NCI-H460 (cell line): Measurements from ENCODE around the gene EYA2. TPM values are rescaled to one million over a fixed set of nuclear protein-coding genes. Genes with fewer than 3 reads are reported as not detected.

Source experiments
- DNase-seq: peaks from one replicate; pipeline ENCODE4 v3.0.0-alpha.2; 2016; ENCODE audit warnings: low read depth; ENCODE audit errors: extremely low read depth
- total RNA-seq: library from RNA; depleted of rRNA; stranded (reverse); fragments of >200 nt; shearing (Covaris generic); gene quantifications from 2 replicates; pipeline ENCODE4 v1.2.3, GENCODE V29; 2014

EYA2 gene
- total RNA-seq, 1 experiment from 2014 or later: 0.32 TPM

DNA sequence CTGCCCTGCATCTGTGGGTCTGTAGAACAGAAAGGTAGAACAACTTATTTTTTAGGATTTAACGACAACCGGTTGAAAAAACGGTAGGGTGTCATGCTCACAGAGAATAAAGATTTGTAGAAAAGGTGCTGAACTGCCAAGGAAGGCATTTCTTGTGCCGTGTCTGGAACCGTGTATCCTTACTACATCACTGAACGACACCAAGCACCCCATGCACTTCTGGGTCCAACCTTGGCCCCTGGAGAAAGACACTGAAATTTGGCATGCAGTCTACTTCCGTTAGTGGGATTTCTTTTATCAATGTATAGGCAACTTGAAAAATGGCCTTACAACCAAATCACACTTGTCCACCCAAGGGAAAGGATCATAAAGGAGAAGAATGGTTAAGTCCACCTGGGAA is 316.4 kb downstream of the EYA2 start:
- no peak for DNase-seq

DNA sequence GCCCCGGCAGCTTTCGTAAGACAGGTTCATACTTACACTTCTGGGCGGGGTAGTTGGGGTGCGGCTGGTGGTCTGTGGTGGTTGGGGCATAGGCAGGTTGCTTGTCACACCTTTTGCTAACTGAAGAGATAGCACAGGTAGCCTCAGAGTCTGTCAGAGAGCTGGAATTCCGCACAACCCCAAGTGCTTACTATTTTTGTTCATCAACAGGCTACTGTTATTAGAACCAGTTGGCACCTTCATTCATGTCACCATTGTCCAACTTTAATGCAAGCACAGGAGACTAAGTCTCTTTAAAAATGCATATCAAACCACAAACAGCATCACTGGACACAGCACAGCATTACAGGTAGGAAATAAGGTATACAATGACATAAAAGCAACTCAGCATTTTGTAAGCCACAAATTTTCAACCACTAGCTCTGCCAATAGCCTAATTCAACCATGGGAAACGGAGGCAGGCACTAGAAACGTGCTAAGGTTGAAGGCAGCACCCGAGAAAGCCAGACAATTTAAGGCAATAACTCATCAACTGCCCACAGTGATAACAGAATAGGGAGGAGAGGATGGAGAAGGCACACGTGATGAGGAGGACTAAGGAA is 318.1 kb downstream of the EYA2 start:
- DNase-seq: no peak

DNA sequence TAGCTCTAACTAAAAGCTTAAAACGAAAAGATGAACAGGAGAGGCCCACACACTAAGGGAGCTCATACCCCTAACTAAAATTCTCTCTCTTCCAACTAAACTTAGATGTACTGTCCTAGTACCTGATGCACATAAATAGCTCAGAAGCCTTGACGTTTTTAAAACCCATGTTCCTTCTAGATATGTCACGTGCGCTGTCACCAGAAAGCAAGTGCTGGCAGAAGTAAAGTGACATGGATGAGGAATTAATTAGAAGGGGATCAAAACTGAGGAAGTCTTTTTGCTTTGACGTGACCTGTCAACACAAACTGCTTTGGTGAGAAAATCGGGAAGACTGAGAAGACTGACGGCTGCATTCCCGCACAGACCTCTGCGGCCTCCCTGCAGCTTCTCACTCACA is 319.3 kb downstream of the EYA2 start:
- no peak for DNase-seq

DNA sequence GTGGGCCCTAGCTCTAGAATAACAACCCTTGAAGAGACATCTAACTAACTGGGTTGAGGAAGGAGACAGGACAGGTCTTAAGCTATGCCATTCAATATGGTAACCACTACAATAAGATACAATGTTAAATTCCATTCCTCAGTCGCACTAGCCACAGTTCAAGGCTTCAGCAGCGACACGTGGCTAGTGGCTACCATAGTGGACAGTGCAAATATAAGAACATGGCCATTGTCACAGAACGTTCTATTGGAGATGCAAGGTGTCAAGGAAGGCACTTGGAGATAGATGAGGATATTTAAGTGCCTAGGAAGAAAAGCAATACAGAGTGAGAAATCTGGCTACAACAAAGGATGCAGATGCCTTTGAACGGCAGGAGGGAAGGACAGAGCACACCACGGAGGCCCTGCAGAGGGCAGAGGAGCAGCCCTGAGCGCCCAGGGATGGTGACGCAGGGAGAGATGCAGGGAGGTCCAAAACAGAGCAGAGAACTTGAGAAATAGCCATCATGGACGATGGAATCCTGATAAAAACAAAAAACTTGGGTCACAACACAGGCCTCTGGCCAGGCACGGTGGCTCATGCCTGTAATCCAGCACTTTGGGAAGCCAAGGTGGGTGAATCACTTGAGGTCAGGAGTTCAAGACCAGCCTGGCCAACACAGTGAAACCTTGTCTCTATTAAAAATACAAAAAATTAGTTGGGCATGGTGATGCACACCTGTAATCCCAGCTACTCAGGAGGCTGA is 321.2 kb downstream of the EYA2 start:
- DNase-seq: no peak

DNA sequence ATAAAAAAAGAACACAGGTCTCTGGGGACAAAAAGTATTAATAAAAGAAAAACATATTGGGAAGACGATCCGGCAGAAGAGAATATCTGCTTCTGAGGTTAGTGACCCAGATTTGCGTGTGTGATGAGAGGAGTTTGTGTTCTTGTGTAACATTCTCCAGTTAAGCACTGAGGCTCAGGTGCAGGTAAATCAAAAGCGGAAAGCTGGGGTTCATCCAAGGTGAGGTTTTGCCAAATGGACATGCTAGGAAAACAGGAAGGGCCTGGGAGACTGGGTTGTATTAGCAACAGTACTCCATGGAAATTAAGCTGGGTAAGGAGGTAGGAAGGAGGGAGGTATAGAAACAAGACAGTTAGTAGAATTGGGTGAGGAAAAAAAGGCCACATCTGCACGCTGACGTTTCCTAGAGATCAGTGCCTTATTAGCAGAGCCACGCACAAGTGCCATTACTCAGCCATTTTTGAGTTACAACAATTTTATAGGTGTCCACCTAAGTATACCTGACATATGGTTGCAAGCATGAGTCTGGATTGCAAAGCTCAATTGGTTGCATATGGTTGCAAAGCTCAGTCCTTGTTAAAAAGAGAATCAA is 322.3 kb downstream of the EYA2 start:
- no peak for DNase-seq

DNA sequence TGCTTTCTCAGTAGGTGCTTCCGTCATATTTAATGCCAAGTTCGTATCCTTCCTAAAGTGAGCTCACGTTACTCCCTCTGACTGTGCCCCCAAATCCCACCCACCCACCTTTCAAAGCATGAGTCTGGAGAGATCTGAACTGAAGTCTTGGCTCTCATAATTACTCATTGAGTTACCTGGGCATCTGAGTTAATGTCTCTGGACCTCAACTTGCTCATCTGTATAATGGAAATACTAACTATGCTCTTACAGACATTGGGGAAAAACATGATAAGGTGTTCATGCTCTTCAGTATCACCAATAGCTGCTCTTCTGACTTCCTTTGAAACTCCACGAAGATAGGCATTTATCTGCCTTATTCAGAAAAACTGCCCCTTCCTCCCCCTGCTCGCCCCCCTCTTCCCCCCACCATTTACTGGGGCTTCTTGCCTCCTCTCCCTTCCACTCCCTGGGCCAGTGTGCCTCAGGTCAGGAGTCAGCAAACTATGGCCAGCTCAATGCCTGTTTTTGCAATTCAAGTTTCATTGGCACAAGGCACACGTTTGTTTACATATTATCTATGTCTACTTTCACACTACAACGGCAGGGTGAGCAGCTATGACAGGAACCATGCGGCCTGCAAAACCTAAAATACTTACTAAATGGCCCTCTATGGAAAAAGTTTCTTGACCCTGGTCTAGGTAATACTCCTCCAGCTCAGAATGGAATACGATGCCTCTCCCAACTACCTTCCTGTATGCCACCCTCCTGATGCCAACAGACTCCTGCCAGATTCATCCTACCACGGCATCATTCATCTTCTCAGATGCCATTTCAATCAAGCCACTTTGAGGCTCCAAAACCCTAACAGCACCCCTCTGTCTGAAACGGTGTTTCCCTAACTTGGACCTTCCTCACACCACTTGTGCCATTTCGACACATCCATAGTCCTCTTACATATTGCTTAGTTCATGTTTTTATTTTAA is 323.1 kb downstream of the EYA2 start:
- no peak for DNase-seq

DNA sequence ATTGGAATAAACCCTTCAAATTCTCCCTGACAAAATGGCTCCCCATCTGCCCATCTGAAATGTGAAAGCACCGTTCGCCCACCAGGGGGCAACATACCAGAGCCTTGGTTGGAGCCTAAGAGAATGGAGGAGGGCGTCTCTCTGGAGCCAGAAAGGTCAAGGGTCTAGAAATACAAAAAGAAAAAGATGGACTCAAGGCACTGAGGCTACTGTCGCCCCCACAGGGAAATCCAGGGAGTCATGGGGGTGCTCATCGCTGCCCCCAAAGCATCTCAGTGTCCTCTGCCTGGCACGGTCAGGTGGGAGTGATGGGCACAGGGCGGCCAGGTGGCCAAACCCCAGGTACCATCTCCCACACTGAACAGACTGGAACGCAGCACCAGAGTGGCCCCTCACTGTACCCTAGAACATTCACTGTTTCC is 325.5 kb downstream of the EYA2 start:
- DNase-seq: no peak

DNA sequence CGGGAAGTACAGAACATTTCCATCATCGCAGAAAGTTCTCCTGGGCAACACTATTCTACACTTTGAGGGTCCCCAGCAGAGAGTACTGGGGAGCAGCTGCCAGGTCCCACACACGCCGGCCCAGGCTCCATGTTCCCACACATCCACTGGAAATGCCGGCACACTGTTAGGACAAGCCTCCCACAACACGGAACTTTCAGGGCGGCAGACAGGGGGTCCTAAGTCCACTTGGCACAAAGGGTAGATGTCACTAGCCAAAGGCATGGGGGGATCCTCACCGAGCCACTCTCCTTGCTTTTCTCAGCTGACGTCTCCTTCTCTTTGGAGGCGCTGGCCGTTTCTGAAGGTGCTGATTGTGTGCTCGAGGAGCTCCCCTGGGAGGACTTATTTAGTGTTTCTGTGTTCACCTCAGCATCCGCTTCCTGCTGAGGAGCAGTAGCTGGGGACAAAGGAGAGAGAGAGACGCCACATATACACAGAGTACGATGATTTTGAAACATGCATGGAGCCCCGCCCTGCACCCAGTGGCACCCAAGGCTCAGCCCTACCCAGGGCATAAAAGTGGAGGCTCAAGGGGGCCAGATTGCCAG is 326.5 kb downstream of the EYA2 start:
- no peak for DNase-seq

DNA sequence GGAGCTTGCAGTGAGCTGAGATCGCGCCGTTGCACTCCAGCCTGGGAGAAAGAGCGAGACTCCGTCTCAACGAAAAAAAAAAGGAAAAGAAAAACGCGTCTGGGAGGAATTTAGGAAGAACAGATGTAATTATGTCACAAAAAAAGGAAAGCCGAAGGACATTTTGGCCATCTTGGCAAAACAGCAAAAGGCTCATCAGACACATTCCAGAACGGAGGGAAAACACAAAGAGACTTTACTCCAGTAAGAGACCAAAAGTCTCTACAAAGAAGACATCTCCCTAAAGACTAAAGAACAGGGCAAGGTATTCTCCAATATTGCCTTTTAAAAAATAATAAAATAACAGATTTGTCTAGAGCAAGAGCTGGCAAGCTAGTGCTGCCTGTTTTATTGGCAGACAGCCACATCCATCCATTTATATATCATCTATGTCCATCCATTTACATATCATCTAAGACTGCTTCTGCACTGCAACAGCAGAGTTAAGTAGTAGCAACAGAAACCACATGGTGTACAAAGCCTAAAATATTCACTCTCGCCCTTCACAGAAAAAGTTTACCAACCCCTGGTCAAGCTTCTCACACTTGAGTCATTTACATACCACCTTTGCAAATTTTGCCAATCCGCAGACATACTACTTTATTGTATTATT is 328.0 kb downstream of the EYA2 start:
- no peak for DNase-seq

DNA sequence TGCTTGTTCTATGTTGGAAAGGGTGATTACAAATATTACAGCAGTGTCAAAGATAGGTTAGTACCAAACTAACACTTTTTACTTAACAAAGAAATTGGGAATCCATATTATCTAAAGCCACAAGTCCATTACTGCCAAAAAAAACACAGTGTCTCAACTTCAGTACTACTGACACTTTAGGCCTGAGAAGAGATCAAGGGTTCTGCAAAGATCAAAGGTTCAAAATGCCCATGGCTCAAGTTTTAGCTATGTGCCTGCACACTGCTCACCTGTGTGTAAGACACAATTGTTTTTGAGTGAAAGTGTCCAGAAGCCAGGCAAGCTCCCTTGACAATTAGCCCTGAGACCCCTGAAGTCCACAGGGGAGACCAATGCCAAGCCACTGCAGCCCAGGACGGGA is 329.3 kb downstream of the EYA2 start:
- no peak for DNase-seq

DNA sequence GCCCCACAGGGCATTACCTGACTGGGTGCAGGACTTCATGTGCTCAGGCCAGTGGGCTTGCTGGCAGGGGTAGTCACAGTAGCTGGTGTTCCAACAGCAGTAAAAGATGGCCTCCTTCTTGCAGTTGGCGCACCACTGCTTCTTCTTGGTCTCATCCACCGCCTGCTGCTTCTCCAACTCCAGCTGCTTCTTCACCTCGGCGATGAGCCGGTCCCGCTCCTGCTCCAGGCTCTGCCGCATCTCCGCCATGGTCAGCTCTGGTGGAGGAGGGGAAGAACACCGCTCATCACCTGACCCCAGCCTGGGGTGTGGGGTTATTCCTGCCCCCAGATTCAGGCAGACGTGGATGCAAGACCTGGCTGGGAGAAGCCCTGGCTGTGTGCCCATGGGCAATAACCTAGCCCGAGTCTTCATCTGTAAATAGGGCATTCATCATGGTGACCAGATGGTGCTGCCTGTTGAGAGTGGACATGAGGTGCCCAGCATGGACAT is 329.7 kb downstream of the EYA2 start:
- no peak for DNase-seq

DNA sequence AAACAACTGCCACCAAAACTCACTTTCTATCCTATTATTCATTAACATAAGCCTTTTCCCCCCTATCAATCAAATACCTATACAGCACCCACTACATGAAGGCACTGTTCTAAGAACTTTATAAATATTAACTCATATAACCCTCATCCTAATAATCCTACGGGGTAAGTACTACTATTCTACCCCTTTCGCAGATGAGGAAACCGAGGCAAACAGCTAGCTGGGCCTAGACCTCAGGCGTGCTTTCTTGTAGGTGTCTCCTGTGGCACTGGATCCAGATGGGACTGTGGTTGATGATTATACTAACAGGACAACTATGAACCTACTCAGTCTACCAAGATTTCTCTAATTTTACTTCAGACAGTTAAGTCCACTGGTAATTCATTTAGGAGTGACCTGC is 330.2 kb downstream of the EYA2 start:
- DNase-seq: no peak

DNA sequence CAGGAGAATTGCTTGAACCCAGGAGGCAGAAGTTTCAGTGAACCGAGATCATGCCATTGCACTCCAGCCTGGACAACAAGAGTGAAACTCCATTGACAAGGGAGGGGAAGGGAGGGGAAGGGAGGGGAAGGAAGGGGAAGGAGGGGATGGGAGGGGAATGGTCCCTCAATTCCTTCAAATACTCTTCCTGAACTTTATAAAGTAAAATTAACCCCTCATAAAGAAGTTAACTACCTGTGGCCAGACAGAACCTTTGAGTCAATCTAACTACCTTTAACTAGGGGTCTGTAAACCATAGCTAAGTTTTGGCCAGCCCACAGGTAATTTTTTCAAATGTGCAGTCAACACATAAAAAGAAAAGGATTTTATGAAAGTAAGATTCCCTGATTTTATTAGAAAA is 330.8 kb downstream of the EYA2 start:
- no peak for DNase-seq

DNA sequence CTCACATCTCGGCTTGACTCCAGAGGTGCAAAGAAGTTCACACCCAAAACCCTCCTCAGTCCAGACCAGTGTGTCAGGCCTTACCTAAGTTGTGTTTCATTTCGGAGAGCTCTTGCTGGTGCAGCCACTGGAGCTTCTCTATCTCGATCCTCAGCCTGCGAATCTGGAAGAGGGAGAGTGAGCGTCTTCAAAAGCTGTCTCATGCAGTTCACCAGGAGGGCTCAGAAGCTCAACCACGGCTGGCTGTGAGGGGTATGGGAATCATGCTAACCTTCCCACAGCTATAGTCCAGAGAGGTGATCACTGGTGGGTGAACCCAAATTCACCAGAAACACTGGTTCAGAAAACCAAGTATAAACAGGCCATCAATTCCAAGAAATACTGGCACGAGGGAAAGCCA is 332.5 kb downstream of the EYA2 start:
- no peak for DNase-seq

DNA sequence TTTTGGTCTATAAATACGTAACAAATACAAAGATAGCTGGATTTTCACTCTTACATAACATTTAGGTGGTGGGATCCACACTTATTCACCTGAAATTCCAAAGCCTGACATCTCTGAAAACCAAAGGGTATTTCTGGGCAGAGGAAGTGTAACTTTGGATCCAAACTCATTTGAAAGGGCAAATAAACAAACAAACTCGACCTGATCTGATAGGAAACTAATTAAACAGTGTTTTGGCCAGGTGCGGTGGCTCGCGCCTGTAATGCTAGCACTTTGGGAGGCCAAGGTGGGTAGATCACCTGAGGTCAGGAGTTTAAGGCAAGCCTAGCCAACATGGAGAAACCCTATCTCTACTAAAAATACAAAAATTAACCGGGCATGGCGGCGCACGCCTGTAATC is 332.9 kb downstream of the EYA2 start:
- no peak for DNase-seq

DNA sequence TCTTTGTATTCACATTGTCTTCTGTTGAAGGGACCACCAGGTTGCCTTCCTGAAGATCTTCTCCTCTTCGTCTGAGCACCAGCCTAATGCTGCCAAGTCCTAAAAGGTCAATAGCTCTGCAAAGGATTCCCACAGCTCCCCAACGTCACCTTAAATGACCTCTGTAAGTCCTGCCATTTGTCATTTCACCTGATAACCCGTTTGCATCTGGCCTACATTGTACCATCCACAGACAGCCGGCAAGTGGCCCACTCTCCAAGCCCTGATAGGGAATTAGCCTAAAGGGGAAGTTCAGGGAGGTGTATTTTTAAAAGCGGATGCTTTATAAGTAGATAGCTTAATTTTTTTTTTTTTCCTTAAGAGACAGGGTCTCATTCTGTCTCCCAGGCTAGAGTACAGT is 334.0 kb downstream of the EYA2 start:
- no peak for DNase-seq

DNA sequence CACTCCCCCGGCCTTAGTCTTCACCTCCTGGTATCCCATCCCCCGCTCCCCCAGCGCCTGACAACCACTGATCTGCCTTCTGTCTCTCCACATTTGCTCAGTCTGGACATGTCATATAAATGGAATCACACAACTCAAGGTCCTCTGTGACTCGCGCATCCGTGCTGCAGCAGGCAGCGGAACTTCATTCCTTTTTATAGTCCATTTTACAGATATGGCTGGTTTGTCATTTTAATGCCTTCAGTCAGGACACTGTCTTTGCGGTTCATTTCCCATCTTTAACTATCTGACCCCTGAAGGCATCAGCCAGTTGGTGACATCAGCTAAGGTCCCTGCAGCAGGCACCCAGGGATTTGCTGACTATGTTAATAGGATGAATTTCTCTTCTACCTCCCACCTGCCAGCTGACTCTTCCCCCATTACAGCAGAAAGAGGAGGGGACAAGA is 336.2 kb downstream of the EYA2 start:
- DNase-seq: no peak

DNA sequence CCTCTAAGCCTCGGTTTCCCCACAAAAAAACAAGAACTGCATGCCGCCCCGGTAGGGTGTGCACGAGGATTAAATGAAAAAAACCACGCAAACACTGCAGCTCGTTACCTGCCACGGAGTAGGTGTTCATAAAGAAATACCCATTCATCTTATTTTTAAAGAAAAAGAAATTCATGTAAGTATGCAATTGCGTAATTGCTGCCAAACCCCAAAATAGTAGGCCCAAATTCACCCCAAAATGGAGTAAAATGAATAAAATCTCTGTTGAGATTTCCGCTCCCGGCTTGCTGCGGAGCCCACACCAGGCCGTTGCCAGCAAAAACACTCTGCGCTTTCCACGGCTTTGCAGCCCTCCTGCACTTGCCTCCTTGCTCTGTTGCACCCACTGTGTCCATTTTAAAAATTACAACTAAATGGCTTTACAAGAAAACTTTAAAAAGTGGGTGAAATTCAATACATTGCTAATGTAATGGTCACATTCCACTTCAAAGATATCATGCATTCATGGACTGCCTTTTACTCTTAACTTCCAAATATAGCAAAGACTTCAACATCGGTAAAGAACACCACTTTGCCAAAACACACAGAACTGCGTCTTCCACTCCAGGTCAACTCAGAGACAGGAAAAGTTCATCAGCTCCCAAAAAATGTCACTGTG is 336.9 kb downstream of the EYA2 start:
- DNase-seq: no peak

DNA sequence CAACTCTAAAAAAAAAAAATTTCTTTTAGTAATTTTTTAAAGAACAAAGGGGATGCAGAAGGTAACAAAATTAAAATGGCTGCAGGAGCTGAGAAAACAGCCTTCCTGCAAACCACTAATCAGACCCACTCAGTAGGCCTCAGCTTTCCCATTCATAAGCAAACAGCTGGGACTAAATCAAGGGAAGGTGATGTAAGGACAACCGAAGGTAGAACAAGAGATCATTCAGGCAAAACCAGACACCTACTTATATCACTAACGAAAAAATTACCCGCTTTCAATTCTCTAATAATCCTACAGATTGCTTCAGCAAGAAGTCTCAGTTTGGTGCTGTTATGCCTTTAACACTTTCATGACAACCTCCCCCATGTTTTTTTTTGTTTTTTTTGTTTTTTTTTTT is 337.9 kb downstream of the EYA2 start:
- no peak for DNase-seq
